ENCODE measurements around the gene SMOC1.

Gene SMOC1

DNA sequence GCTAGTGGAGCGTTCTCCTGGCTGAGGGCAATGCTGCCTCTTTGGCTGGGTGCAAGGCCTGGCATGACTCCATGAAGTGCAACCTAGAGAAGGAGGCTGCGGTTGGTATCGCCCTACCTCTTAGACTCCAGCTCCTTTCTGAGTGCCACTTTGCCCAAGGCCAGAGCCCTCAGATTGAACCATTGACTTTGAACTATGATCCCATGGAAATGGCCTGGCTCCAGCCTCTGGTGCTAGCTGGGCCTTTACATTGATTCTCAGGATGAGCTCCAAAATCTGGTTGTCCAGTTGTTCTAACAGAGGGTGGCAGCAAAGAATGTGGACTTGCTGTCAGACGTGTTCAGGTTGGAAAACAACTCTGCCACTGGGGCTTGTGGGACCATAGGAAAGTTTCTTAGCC is 16.1 kb upstream of the SMOC1 start:
- H3K27me3 ChIP-seq, result peaks cover 0 to 5% of the 10 kb centered on the region in 2 donors
- no peaks in the 10 kb centered on the region for H3K4me1 ChIP-seq
- no peaks in the 10 kb centered on the region for H3K36me3 ChIP-seq
- H3K9me3 ChIP-seq, result peaks cover 0 to 10% (median 6%) of the 10 kb centered on the region in 3 donors
- H3K27ac ChIP-seq, result no peak overlapping the region
- no peak overlapping the region for H3K4me3 ChIP-seq
- DNase-seq, result no peak
- intact Hi-C loops (cut with DNase I; ENCODE audit: low total_unique reads), result loop anchor here (10.0 kb wide), 1 partner anchor 162 kb away; no protein-coding TSS in a partner anchor
- TF ChIP-seq, protein P1, sequence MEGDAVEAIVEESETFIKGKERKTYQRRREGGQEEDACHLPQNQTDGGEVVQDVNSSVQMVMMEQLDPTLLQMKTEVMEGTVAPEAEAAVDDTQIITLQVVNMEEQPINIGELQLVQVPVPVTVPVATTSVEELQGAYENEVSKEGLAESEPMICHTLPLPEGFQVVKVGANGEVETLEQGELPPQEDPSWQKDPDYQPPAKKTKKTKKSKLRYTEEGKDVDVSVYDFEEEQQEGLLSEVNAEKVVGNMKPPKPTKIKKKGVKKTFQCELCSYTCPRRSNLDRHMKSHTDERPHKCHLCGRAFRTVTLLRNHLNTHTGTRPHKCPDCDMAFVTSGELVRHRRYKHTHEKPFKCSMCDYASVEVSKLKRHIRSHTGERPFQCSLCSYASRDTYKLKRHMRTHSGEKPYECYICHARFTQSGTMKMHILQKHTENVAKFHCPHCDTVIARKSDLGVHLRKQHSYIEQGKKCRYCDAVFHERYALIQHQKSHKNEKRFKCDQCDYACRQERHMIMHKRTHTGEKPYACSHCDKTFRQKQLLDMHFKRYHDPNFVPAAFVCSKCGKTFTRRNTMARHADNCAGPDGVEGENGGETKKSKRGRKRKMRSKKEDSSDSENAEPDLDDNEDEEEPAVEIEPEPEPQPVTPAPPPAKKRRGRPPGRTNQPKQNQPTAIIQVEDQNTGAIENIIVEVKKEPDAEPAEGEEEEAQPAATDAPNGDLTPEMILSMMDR (IDR thresholded peaks at IDR 0.05), result peak in 1 of 2 experiments; percentile 29

- intact Hi-C loops (cut with DNase I; ENCODE audit: low total_unique reads), result loop anchor here (10.0 kb wide), 1 partner anchor 159 kb away; no protein-coding TSS in a partner anchor
- no peak for DNase-seq
Observed at GRCh38 chr14:69865701-69866365, 13.4 kb upstream of the SMOC1 start.

DNA sequence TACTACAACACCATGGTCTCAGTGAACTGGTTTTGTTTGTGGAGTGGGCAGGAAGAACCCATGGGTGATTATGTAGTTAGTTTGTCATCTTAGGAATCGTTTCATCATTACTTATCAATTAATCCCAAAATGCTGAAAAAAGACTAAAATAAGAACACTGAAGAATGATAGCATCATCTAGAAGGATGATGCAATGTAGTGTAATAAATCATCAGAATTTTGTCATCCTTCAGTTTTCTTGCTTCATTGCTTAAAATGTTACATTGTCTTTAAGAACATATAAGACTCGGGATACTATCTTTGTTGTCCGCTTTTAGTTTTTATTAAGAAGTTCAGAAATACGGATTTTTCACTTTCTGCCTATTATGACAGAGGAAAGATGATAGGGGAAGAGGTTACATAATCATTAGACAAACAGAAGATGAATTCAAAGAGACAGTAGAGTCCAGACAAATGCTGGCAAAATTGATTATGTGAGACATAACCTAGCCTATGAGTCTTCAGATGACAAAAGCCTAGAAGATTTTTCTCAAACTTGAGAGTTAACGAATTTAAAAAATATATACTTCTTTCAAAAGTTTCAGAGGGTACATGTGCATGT is 10.8 kb upstream of the SMOC1 start:
- H3K4me3 ChIP-seq, result no peak overlapping the region
- H3K27me3 ChIP-seq, result no peaks in the 10 kb centered on the region
- DNase-seq, result no peak
- H3K27ac ChIP-seq, result no peak overlapping the region
- intact Hi-C loops (cut with DNase I; ENCODE audit: low total_unique reads), result loop anchor here (10.0 kb wide), 1 partner anchor 156 kb away; no protein-coding TSS in a partner anchor
- peaks cover 0 to 8% (median 0%) of the 10 kb centered on the region in 4 donors for H3K4me1 ChIP-seq
- TF ChIP-seq, protein P1 (IDR thresholded peaks at IDR 0.05), result no peak
- H3K9me3 ChIP-seq, result peaks cover 0 to 10% (median 6%) of the 10 kb centered on the region in 3 donors
- H3K36me3 ChIP-seq, result no peaks in the 10 kb centered on the region

More at GRCh38 chr14:69865701-69866365, 13.4 kb upstream of the SMOC1 start:
- Histone ChIP-seq H3K27me3 (no peaks in the 10 kb centered on the region), H3K9me3 (peaks cover 0 to 10% (median 6%) of the 10 kb centered on the region in 3 donors), H3K4me3 (no peak overlapping the region), H3K36me3 (no peaks in the 10 kb centered on the region), H3K27ac (no peak overlapping the region), H3K4me1 (no peaks in the 10 kb centered on the region)
- TF ChIP-seq, protein P1 (IDR thresholded peaks at IDR 0.05), result no peak

DNA sequence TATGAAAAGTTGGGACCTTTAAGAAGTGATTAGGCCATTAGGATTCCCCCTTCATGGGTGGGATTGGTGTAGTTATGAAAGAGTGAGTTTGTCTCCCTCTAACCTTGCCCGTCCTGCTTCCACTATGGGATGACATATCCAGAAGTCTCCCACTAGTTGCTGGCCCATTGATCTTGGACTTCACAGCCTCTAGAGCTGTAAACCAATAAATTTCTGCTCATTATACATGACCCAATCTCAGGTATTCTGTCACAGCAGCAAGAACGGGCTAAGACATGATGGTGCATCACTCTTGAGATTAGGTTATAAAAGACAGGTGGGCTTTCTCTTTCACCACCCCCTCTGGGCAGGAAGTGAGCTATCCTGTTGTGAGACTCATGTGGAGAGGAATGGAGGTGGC is 8.6 kb upstream of the SMOC1 start:
- H3K36me3 ChIP-seq, result no peaks in the 10 kb centered on the region
- peaks cover 0 to 15% (median 2%) of the 10 kb centered on the region in 4 donors for H3K4me1 ChIP-seq
- TF ChIP-seq, protein P1 (IDR thresholded peaks at IDR 0.05), result no peak
- no peaks in the 10 kb centered on the region for H3K27me3 ChIP-seq
- no peak for DNase-seq
- no peak overlapping the region for H3K27ac ChIP-seq
- no peak overlapping the region for H3K4me3 ChIP-seq
- intact Hi-C loops (cut with DNase I; ENCODE audit: low total_unique reads), result no loop called here
- H3K9me3 ChIP-seq, result no peaks in the 10 kb centered on the region

DNA sequence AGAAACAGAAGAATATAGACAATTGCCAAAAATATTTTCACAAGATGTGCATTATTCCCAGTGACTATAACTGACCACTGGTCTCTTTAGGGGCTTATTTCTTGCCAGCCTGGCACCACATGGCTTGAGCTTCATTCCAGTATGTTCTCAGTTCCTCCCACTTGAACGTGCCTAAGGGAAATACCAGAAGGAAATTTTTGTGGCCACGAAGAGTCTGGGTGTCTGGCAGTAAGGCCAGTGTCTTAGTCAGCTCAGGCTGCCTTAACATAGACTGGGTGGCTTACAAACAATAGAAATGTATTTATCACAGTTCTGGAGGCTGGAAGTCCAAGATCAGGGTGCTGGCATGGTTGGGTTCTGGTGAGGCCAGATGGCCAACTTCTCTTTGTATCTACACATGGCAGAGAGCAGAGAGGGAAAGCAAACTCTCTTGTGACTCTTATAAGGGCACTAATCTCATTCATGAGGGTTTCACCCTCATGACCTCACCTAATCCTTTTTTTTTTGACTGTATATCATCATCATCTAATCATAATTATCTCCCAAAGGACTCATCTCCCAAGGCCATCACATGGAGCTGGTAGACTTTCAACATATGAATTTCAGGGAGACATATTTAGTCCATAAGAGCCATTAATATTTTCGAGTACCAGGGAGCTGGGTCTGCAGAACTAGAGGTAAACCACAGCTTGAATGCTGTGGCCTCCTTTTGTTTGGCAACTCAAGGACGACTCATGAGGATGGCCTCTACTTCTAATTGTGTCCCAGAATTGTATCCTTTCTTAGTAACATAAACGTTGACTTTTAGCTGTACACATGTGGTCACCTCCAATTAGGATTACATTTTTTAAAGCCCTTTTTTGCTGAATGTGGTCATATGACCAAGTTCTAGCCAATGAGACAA is 5.1 kb upstream of the SMOC1 start:
- H3K4me3 ChIP-seq, result no peak overlapping the region
- intact Hi-C loops (cut with DNase I; ENCODE audit: low total_unique reads), result no loop called here
- peaks cover 0 to 50% (median 22%) of the 10 kb centered on the region in 4 donors for H3K4me1 ChIP-seq
- H3K9me3 ChIP-seq, result no peaks in the 10 kb centered on the region
- no peak for DNase-seq
- H3K36me3 ChIP-seq, result no peaks in the 10 kb centered on the region
- TF ChIP-seq, protein P1 (IDR thresholded peaks at IDR 0.05), result no peak
- H3K27ac ChIP-seq, result no peak overlapping the region
- H3K27me3 ChIP-seq, result no peaks in the 10 kb centered on the region
